HEK293T (cell line): ENCODE measurements around the gene CCDC88B.

ENCODE experiments used
- CTCF ChIA-PET: fragments of 350-600 bp; formaldehyde crosslinking; extraction: SDS; loops from one replicate; lab custom pipeline; 2021; ENCODE audit warnings: antibody characterized with exemption, inconsistent platforms; lab: Yijun Ruan, JAX
- POLR2A ChIA-PET: fragments of 350-600 bp; formaldehyde crosslinking; extraction: SDS; loops from one replicate; lab custom pipeline; 2020; ENCODE audit warnings: antibody characterized with exemption, inconsistent platforms; lab: Yijun Ruan, JAX
- DNase-seq: peaks from one replicate; pipeline ENCODE4 v3.0.0; 2012; ENCODE audit warnings: mixed read lengths; ENCODE audit errors: extremely low spot score
- ARNT ChIP-seq: fragments of 450-650 bp; IDR thresholded peaks from 2 replicates; pipeline ENCODE4 v1.6.1; 2017; ENCODE audit warnings: mild to moderate bottlenecking
- BHLHE40 ChIP-seq: fragments of 450-650 bp; IDR thresholded peaks from 2 replicates; pipeline ENCODE4 v1.6.1; 2016; ENCODE audit warnings: mild to moderate bottlenecking, moderate library complexity, borderline replicate concordance
- CTBP1 ChIP-seq: fragments of 450-650 bp; IDR thresholded peaks from 2 replicates; pipeline ENCODE4 v1.6.1; 2016; ENCODE audit warnings: borderline replicate concordance
- ELF4 ChIP-seq: fragments of 450-650 bp; IDR thresholded peaks from 2 replicates; pipeline ENCODE4 v1.6.1; 2017; ENCODE audit warnings: antibody characterized with exemption
- FOXA1 ChIP-seq: fragments of 450-650 bp; IDR thresholded peaks from 2 replicates; pipeline ENCODE4 v1.6.1; 2016; ENCODE audit warnings: mild to moderate bottlenecking
- FOXK2 ChIP-seq: fragments of 450-650 bp; IDR thresholded peaks from 2 replicates; pipeline ENCODE4 v1.6.1; 2016; ENCODE audit warnings: mild to moderate bottlenecking
- FOXM1 ChIP-seq: fragments of 450-650 bp; IDR thresholded peaks from 2 replicates; pipeline ENCODE4 v1.6.1; 2017; ENCODE audit warnings: mild to moderate bottlenecking, borderline replicate concordance
- HDGF ChIP-seq: fragments of 450-650 bp; IDR thresholded peaks from 2 replicates; pipeline ENCODE4 v1.6.1; 2017; ENCODE audit warnings: antibody characterized with exemption, borderline replicate concordance
- L3MBTL2 ChIP-seq: fragments of 450-650 bp; conservative IDR thresholded peaks from 2 replicates; pipeline ENCODE4 v1.6.1; 2016; ENCODE audit warnings: mild to moderate bottlenecking
- LEF1 ChIP-seq: fragments of 450-650 bp; IDR thresholded peaks from 2 replicates; pipeline ENCODE4 v1.6.1; 2017; ENCODE audit warnings: mild to moderate bottlenecking, borderline replicate concordance
- NFRKB ChIP-seq: fragments of 450-650 bp; IDR thresholded peaks from 2 replicates; pipeline ENCODE4 v1.6.1; 2016; ENCODE audit warnings: mild to moderate bottlenecking, moderate library complexity
- SP1 ChIP-seq: fragments of 450-650 bp; IDR thresholded peaks from 2 replicates; pipeline ENCODE4 v1.6.1; 2017
- SUZ12 ChIP-seq: fragments of 450-650 bp; IDR thresholded peaks from 2 replicates; pipeline ENCODE4 v1.6.1; 2016; ENCODE audit warnings: mild to moderate bottlenecking
- TARDBP ChIP-seq: fragments of 450-650 bp; IDR thresholded peaks from 2 replicates; pipeline ENCODE4 v1.6.1; 2016
- ZNF384 ChIP-seq: fragments of 450-650 bp; IDR thresholded peaks from 2 replicates; pipeline ENCODE4 v1.6.1; 2016
- TF ChIP-seq, protein P1 (sequence below): fragments of 450-650 bp; IDR thresholded peaks from 2 replicates; pipeline ENCODE4 v1.6.1; 2016

The CCDC88B gene

DNA sequence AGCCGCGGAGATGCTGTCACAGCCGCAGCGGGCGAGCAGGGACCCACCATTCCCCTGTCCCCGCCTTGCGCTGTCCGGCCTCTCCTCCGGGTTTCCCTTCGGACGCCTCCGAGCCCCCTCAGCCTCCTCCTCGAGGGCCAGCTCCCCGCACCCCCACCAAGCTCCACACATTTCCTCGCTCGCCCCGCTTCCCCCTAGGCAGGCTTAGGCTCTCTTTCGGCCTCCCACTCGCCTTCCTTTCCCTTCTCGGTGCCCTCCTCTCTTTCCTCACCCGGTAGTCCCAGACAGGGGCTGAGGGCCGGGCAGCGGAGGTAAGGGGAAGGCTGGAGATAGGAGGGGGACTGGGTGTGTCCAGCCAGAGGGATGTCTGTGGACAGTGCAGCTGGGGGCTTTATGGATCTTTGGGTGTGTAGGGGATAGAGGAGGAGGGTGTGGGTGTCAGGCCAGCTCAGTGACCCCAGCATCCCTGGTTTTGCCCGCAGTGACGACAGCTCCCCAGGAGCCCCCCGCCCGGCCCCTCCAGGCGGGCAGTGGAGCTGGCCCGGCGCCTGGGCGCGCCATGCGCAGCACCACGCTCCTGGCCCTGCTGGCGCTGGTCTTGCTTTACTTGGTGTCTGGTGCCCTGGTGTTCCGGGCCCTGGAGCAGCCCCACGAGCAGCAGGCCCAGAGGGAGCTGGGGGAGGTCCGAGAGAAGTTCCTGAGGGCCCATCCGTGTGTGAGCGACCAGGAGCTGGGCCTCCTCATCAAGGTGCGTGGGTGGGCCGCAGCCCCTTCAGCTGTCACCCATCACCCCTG is 47.3 kb upstream of the CCDC88B start:
- TF ChIP-seq, protein P1, sequence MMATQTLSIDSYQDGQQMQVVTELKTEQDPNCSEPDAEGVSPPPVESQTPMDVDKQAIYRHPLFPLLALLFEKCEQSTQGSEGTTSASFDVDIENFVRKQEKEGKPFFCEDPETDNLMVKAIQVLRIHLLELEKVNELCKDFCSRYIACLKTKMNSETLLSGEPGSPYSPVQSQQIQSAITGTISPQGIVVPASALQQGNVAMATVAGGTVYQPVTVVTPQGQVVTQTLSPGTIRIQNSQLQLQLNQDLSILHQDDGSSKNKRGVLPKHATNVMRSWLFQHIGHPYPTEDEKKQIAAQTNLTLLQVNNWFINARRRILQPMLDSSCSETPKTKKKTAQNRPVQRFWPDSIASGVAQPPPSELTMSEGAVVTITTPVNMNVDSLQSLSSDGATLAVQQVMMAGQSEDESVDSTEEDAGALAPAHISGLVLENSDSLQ, result no peak
- TF ChIP-seq ZNF384, result no peak
- no peak for TF ChIP-seq SP1
- no peak for TF ChIP-seq FOXM1
- CTCF ChIA-PET, result interaction anchor here (0.8 kb wide), 1 partner anchor 10 kb away, joined by 3 read pairs; no protein-coding TSS in a partner anchor
- no peak for DNase-seq
- POLR2A ChIA-PET, result interaction anchor here (0.9 to 1.0 kb wide), 2 partner anchors 25 to 496 kb away, joined by 3 read pairs; partner anchors contain the start of genes PRDX5 and TRMT112

DNA sequence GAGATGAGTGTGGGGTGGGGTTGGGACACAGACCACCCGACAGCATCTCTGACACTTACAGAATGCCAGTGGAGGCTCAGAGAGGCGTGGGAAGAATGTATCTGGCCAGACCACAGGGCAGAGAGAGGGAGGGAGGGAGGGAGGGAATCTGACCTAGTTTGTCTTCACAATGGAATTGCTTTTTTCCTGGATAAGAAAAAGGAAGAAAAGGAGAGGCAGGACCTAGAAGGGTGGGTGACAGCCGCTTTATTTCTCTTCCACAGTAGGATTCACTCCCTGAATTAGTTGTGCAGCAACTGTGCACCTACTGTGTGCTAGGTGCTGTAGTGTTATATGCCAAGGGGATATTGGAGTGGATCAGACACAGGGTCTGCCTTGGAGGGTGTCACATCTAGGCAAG is 45.2 kb upstream of the CCDC88B start:
- no peak for TF ChIP-seq TARDBP
- no peak for TF ChIP-seq FOXK2
- TF ChIP-seq ELF4, result no peak
- no peak for TF ChIP-seq FOXM1
- TF ChIP-seq CTBP1, result no peak
- TF ChIP-seq SP1, result no peak
- no peak for TF ChIP-seq ARNT
- ChIA-PET CTCF (interaction anchor here (1.5 kb wide), 1 partner anchor 12 kb away, joined by 12 read pairs; no protein-coding TSS in a partner anchor), POLR2A (interaction anchor here (1.5 to 2.4 kb wide), 2 partner anchors 10 kb away, joined by 4 to 7 read pairs; partner anchors contain the start of genes BAD and GPR137)
- DNase-seq, result no peak

DNA sequence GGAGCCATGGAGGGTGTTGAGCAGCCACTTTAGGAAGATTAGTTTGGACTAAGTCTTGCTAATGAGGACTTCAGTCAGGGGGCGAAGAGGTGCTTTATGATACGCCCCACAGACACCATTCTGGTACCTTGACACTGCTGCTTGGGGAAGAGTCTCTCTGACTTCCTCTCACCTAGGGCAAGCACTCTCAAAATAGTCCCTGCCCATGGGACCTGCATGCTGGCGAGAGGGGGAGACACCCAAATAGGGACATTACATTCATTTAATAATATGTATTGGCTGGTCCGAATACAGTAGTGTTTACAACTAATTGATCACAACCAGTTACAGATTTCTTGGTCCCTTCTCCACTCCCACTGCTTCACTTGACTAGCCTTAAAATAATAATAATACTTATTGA is 44.2 kb upstream of the CCDC88B start:
- ChIA-PET CTCF (interaction anchor here (1.5 kb wide), 1 partner anchor 13 kb away, joined by 12 read pairs; no protein-coding TSS in a partner anchor), POLR2A (interaction anchor here (1.5 to 2.4 kb wide), 2 partner anchors 9 to 11 kb away, joined by 4 to 7 read pairs; partner anchors contain the start of genes BAD and GPR137)
- TF ChIP-seq FOXA1 (no peak), ELF4 (no peak), ZNF384 (no peak), FOXM1 (no peak), SUZ12 (no peak)
- no peak for DNase-seq

DNA sequence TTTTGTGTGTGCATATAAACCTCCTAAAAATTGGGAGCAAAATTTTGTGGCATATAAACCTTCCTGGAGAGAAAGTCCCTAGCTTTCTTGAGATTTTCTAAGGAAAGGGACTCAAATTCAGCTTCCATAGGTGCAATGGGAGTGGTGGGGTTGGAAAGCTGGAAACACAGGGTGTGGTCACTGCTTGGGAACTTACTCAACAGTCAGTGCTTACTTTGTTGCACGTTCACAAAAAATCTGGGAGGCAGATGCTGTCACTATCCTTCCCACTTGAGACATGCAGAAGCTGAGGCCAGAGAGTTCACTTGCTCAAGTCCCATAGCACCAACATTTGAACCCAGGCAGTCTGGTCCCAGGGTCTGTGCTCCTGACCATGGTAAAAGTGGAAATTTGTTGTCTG is 43.8 kb upstream of the CCDC88B start:
- DNase-seq, result no peak
- no peak for TF ChIP-seq L3MBTL2
- TF ChIP-seq LEF1, result no peak
- TF ChIP-seq TARDBP, result no peak
- no peak for TF ChIP-seq ARNT
- no peak for TF ChIP-seq FOXA1
- no peak for TF ChIP-seq ELF4
- TF ChIP-seq ZNF384, result no peak
- TF ChIP-seq BHLHE40, result no peak
- TF ChIP-seq CTBP1, result no peak
- no peak for TF ChIP-seq SP1
- no peak for TF ChIP-seq SUZ12
- no peak for TF ChIP-seq FOXK2
- POLR2A ChIA-PET, result interaction anchor here (1.1 to 2.4 kb wide), 2 partner anchors 12 to 21 kb away, joined by 3 to 7 read pairs; partner anchors contain the start of genes BAD, GPR137, PRDX5 and TRMT112
- CTCF ChIA-PET, result no interaction called here

DNA sequence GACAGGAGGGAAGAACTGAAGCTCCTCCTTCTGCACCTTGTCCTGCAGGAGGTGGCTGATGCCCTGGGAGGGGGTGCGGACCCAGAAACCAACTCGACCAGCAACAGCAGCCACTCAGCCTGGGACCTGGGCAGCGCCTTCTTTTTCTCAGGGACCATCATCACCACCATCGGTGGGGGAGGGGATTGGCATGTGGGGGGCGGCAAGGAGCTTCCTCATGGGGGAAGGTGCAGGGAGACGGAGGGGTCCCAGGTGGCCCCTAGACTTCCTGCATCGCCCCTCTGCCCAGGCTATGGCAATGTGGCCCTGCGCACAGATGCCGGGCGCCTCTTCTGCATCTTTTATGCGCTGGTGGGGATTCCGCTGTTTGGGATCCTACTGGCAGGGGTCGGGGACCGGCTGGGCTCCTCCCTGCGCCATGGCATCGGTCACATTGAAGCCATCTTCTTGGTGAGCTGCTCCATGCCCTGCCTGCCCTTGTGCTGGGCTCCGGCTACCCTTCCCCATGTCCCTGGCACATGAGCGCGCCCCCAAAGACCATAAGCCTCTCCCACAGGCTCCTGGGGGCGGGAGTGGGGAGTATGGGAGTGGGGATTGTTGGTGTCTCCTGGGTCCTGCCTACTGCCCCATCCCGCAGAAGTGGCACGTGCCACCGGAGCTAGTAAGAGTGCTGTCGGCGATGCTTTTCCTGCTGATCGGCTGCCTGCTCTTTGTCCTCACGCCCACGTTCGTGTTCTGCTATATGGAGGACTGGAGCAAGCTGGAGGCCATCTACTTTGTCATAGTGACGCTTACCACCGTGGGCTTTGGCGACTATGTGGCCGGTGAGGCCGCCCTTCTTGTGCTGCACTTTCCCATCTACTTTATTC is 42.9 kb upstream of the CCDC88B start:
- ChIA-PET POLR2A (interaction anchor here (1.1 to 2.4 kb wide), 2 partner anchors 12 to 21 kb away, joined by 3 to 7 read pairs; partner anchors contain the start of genes BAD, GPR137, PRDX5 and TRMT112), CTCF (interaction anchor here (0.6 kb wide), 1 partner anchor 60 kb away, joined by 3 read pairs; no protein-coding TSS in a partner anchor)
- TF ChIP-seq TARDBP, result no peak
- no peak for TF ChIP-seq FOXM1
- no peak for TF ChIP-seq ARNT
- TF ChIP-seq CTBP1, result no peak
- TF ChIP-seq SUZ12, result no peak
- TF ChIP-seq SP1, result no peak
- no peak for TF ChIP-seq NFRKB
- TF ChIP-seq FOXK2, result no peak
- TF ChIP-seq ELF4, result no peak
- TF ChIP-seq, protein P1, result no peak
- no peak for TF ChIP-seq L3MBTL2
- TF ChIP-seq BHLHE40, result no peak
- TF ChIP-seq FOXA1, result no peak
- no peak for TF ChIP-seq ZNF384
- TF ChIP-seq HDGF, result no peak
- TF ChIP-seq LEF1, result no peak
- DNase-seq, result no peak

DNA sequence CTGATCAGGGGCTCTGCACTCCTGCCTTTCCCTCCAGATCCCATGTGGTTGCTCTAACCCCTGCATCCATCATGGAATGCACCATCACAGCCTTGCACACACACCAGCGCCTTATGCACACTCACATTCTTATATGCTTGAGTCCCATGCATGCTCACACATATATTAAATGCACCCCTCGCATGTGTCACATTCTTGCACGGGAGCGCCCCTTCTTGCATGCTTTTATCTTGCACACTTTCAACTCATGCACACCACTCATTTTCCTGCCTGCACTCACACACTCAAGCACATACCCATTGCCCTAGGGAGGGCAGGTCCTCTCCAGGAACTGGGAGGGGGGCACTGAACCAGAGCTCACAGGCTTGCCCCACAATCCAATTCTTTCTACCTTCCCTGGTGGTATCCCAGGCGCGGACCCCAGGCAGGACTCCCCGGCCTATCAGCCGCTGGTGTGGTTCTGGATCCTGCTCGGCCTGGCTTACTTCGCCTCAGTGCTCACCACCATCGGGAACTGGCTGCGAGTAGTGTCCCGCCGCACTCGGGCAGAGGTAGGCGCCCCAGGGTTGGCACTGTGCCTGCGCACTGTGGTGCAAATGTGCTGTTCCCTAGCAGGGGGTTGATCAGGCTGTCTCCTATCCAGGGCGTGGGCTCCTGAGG is 42.2 kb upstream of the CCDC88B start:
- no peak for DNase-seq
- CTCF ChIA-PET, result interaction anchor here (0.6 kb wide), 1 partner anchor 59 kb away, joined by 3 read pairs; no protein-coding TSS in a partner anchor
- POLR2A ChIA-PET, result no interaction called here

More for the DNA sequence above, 42.2 kb upstream of the CCDC88B start:
- TF ChIP-seq BHLHE40, result no peak
- TF ChIP-seq, protein P1, result no peak
